CD4-positive, alpha-beta T cell treated with Interleukin-4 for 1 hour (primary cell): ENCODE data around the gene SNRNP70.

Experiments
- DNase-seq, 2 donors: peaks; one replicate each; pipeline ENCODE4 v3.0.0-alpha.2; 2020 to 2022

The SNRNP70 gene

GRCh38 chr19:49064768-49065611, 20.3 kb upstream of the SNRNP70 start, which contains the start of gene NTF4:
NTF4 (minus strand) TSS chr19:49064818; CDS start chr19:49061997, 2,821 bp downstream.
- no peak for DNase-seq

- no peak for DNase-seq
Observed at GRCh38 chr19:49065905-49066512, 19.2 kb upstream of the SNRNP70 start.

DNA sequence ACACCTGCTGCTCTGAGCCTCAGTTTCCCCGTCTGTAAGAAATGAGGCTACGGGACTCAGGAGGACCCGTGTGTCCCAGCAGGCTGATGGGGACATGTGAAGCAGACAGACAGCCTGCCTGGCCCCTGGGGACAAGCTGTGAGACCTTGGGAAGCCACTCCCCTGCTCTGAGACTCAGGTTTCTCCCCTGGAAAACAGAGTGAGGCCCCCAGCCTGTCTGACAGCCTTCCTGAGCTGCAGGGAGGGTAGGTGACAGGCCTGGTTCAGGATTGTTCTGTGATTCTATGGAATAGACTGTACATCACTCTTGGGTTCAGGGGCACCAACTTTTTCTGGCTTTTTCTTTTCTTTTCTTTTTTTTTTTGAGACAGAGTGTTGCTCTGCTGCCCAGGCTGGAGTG, 17.7 kb upstream of the SNRNP70 start:
- no peak for DNase-seq

DNA sequence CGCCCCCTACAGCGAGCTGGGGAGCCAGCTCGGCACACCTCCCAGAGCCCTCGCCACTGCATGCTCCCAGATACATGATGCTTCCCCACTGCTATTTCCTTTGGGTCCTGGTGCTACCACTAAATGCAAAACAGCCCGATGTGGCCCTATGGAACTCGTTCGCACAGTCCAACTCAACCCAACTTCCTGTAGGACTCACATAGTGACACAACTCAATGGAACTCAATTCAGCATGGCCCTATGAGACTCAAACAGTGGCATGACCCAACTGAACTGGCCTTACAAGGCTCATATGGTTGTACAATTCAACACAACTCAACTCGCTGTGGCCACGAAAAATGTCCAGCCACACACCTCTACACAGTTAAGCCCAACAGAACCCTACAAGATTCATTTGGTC, 16.2 kb upstream of the SNRNP70 start:
- no peak for DNase-seq

DNA sequence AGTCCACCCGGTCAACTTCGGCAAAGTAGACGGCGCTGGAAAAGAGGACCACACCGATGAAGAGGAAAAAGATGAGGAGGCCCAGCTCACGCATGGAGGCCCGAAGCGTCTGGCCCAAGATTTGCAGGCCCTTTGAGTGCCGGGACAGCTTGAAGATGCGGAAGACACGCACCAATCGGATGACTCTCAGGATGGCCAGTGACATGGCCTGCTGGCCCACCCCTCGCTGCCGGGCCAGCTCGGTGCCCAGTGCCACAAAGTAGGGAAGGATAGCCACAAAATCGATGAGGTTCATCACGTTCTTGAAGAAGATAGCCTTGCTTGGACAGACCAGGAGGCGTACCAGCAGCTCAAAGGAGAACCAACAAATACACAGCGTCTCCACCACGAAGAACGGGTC, 14.8 kb upstream of the SNRNP70 start:
- no peak for DNase-seq

DNA sequence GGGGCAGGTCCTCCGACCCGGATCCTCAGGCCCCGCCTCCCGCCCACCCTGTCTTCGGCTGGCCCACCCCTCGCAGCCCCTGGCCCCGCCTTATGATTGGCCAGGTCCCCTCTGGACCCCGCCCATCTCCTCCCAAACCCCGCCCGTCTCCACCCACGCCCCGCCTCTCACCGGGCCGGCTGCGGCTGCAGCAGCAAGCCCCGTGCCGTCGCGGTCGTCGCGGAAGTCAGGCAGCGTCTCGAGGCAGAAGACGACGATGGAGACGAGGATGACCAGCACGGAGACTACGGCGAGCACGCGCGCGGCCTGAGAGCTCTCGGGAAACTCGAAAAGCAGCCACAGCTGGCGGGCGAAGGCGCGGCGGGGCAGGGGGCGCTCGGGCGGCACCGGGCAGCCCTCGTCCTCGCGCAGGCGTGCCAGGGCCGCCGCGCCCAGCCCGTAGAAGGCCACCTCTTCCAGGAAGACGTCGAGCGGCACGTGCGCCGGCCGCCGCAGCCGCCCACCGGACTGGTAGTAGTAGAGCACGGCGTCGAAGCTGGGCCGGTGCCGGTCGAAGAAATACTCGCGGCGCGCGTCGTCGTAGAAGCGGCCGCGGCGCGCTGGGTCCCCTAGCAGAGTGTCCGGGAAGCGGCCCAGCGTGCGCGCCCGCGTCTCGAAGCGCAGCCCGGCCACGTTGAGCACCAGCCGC, 13.2 kb upstream of the SNRNP70 start:
- DNase-seq: no peak

DNA sequence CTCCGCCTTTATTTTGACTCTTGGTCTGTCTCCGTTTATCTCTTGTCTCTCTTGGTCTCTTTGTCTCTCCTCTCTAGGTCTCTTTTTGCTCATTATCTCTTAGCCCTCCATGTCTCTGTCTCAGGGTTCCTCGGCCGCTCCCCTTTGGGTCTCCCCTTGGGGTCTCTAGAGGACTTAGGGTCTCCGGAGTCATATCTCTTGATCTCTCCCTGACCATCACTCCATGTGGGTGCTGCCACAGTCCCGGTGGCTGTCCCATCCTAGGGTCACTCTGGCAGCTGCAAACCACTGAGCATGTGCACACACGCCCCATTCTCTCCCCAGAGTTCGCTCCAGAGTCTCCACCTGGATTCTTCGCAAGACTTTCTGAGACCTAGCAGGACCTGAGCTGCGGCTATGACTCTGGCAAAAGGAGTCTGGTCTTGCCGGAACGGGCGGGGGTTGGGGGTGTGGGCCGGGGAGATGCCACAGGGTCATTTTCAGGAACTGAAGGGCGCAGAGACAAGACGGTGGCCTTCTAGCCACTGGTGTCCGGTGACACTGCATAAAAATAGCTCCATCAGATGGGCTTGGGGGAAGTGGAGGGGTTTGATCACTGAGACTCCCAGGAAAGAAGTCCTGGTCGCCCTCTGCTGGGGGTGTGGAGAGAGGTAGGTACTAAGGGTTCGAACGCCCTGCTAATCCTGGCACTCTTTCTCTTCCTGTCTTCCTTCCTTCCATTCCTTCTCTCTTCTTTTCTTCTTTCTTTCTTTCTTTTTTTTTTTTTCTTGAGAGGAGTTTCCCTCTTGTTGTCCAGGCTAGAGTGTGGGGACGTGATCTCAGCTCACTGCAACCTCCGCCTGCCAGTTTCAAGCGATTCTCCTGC, 11.5 kb upstream of the SNRNP70 start:
- no peak for DNase-seq

GRCh38 chr19:49074869-49075268, 10.4 kb upstream of the SNRNP70 start:
- DNase-seq: peak in 1 of 2 donors; percentile 35

- no peak for DNase-seq
Observed at GRCh38 chr19:49080392-49080791, 4.9 kb upstream of the SNRNP70 start.

DNA sequence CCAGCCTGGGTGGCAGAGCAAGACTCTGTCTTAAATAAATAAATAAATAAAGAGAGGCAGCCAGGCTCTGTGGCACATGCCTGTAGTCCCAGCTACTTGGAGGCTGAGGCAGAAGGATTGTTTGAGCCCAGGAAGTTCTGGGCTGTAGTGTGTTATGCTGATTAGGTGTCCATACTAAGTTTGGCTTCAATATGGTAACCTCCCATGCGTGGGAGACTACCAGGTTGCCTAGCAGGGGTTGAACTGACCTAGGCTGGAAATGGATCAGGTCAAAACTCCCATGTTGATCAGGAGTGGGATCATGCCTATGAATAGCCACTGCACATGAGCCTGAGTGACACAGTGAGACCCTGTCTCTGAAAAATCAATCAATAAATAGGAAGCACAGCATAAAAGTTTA, 4.0 kb upstream of the SNRNP70 start:
- DNase-seq: no peak

GRCh38 chr19:49084206-49085019, 838 bp upstream of the SNRNP70 start:
- DNase-seq: no peak

DNA sequence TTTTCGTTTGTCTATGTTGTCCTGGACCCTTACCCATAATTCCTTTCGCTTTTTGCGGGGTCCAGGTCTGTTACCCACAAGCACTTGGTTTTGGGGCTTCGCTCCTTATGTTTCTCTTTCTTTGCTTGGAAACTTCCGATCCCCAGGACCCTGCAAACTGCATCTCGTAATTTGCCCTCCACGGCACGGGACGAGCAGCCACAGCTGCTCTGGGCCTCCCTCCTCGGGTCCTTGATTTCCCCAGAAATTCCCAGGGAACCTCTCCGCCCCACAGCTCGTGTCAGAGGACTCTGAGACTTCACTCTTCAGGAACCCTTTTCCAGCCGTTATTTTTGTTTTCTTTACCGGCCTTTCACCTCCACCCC, 599 bp downstream of the SNRNP70 start:
- DNase-seq: no peak

- no peak for DNase-seq
Observed at GRCh38 chr19:49086296-49086695, 1.0 kb downstream of the SNRNP70 start.

GRCh38 chr19:49091391-49092038, 6.3 kb downstream of the SNRNP70 start:
- DNase-seq: no peak

- DNase-seq: no peak
Observed at GRCh38 chr19:49092686-49093085, 7.4 kb downstream of the SNRNP70 start.

DNA sequence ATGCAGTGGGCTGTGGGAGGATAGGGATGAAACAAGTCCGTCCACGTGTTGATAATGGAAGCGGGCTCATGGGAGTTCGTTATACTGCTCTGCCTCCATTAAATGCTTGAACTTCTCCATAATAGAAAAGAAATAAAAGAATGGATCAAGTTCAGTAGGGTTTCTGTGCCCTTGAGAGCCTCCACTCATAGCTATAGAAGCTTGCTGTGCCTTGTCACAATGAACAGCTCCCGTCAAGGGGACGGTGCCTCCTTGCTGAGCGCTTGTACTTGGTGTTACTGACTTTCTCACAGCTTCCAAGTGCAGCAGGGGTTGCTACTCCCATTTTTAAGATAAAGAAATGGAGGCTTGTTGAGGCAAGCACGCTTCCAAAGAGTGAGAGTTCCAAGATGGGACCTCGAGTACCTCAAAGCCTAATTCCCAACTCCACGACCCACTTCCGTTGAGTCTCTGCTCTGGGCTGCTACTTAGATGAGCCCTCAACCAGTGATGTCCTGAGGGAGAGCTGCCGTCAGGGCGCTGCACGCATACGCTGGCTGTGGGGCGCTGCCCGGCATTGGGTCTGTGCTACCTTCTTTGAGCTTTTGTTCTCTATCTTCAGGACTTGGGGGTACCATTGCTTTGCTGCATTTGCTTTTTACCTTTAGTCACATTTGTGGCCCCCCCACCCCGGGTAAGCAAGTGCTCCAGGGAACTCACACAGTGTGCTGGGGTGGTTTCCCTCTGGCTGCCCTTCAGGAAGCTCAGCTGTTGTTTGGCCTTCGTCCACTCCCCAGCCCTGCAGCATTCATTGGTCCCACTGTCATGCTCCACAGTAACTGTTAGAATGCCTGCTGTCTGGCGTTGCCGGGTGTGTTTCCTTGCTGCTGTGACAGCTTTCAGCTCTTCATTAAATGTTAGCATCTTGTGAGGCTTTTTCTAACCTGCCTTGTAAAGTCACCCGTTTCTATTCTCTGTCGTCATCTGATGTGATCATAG, 9.5 kb downstream of the SNRNP70 start:
- no peak for DNase-seq

- DNase-seq: peak; percentile 80 to 85
Observed at GRCh38 chr19:49097453-49098288, 12.4 kb downstream of the SNRNP70 start.

DNA sequence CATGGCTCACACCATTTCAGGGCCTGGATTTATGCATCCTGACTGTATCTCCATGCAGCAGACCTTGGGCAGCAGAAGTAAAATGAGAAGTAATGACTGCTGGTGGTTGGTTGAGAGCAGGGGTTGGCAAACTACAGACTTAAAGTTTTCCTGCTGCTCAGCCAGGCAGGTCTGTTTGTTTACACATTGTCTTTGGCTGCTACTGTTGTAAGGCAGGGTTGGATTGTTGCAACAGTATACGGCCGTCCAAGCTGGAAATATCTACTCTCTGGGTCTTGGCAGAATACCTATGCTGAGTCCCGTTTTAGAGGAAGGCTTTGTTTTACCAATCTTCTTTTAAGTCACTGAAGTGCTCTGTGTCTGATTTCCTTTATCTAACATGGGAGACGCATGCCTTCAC, 13.5 kb downstream of the SNRNP70 start:
- no peak for DNase-seq

DNA sequence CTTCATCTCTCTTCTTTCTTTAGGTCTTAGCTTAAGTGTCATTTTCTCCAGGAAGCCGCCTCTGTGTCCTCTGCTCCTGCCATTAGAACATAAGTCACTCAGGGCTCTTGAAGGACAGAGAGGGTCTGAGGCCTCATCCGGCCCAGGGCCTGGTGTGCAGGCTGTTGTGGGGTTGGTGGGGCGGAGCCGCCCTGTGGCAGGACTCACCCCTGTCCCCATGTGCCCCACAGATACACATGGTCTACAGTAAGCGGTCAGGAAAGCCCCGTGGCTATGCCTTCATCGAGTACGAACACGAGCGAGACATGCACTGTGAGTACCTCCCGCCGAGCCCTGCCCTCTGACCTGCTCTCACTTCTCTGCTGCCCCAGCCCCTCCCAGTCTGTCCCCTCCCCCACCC, 15.9 kb downstream of the SNRNP70 start:
- DNase-seq: no peak
